GM13977 (cell line): Measurements from ENCODE around the gene DCUN1D2.

Experiments
- DNase-seq: peaks from one replicate; pipeline ENCODE4 v3.0.0; 2012; ENCODE audit warnings: low spot score
- in situ Hi-C: fragments of 300-500 bp; cut with MboI; formaldehyde crosslinking; loops from one replicate; pipeline ENCODE4 v1.12.0; 2022; ENCODE audit warnings: low sequenced_read_pairs, low pct_unique_long_range_greater_than_20kb, mixed read lengths, inconsistent platforms; ENCODE audit not compliant: unreplicated experiment
- TF ChIP-seq, protein P1 (sequence below): IDR thresholded peaks from 2 replicates; pipeline ENCODE4 v1.5.1; 2012; ENCODE audit warnings: mild to moderate bottlenecking, control low read depth; ENCODE audit not compliant: insufficient read depth; ENCODE audit errors: extremely low read depth, missing control alignments

The DCUN1D2 gene

DNA sequence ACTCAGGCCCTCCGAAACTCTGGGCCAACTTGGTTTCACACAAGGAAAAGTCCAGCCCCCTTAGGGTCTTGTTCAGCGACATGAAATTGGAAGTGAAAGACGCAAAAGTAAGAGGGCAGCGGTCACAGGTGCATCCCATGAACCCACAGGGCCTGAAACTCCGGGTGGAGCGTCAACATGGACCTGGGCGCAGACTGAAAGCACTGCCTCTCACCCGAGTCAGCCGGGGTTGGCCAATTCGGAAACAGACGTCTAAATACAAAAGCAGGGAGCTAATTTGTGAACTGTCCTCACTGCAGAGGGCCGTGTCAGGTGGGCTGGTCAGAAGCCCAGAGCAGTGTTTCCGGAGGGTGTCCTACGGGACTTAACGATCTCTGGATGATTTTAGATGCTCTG is 63.9 kb downstream of the DCUN1D2 start:
- TF ChIP-seq, protein P1, sequence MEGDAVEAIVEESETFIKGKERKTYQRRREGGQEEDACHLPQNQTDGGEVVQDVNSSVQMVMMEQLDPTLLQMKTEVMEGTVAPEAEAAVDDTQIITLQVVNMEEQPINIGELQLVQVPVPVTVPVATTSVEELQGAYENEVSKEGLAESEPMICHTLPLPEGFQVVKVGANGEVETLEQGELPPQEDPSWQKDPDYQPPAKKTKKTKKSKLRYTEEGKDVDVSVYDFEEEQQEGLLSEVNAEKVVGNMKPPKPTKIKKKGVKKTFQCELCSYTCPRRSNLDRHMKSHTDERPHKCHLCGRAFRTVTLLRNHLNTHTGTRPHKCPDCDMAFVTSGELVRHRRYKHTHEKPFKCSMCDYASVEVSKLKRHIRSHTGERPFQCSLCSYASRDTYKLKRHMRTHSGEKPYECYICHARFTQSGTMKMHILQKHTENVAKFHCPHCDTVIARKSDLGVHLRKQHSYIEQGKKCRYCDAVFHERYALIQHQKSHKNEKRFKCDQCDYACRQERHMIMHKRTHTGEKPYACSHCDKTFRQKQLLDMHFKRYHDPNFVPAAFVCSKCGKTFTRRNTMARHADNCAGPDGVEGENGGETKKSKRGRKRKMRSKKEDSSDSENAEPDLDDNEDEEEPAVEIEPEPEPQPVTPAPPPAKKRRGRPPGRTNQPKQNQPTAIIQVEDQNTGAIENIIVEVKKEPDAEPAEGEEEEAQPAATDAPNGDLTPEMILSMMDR: no peak
- DNase-seq: no peak
- in situ Hi-C loops: no loop called here

DNA sequence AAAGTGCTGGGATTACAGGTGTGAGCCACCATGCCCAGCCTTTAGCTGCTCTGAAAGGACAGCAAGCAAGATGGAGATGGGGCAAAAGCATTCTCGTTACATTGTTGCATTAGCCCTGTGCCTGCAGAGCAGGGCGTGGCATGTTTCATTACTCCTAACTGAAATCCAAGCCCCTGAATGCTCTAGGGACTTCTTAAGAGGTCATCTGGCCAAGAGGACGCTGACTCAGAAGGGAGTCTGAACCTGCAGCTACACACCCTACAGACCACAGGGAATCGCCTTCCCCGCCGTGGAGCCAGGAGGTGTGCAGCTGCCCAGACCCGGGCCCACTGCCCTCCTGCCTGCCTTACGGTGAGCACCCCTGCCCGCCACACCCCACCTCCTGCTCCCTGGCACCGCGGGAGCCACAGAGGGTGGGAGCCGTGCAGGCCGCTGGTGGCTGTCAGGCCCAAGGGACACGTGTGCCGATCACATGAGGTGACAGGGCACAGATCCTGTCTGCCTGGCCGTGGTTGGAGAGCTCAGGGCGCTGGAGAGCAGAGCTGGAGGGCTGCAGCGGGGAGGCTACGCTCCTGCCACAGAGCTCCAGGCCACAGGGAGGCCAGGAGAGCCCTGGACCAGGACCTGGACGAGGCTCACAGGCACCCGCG is 64.4 kb downstream of the DCUN1D2 start:
- DNase-seq: no peak
- TF ChIP-seq, protein P1: no peak
- in situ Hi-C loops: no loop called here

- no peak for DNase-seq
- in situ Hi-C loops: no loop called here
- TF ChIP-seq, protein P1: no peak
Measured at GRCh38 chr13:113423520-113424163, 66.9 kb downstream of the DCUN1D2 start.

- in situ Hi-C loops: no loop called here
- DNase-seq: no peak
- TF ChIP-seq, protein P1: no peak
Measured at GRCh38 chr13:113422807-113423519, 67.5 kb downstream of the DCUN1D2 start.

DNA sequence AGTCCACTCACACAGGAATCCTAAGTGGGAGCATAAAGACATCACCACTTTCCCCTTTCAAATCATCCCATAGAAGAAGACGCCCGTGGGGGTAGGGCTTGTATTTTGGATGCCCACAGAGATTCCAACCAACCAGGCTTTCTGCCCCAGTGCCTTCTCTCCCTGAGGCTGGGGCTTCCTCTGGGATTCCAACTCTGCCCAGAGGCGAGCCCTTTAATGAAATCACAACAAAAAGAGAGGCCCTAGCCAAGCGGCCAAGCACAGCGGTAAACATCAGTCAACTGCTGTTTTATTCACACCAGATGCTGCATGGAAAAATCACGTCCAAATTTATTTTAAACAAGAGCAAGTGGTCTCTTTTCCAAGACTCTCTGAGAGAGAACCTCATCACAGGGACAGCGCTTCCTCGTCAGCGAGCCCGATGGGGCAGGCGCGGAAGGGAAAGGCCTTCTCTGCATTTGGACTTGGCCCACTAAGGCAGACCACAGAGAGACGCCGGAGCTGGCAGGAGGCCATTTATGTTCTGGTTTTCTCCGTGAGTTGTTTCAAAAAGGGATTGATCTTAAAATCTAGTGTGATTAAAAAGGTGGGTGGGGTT is 68.7 kb downstream of the DCUN1D2 start:
- TF ChIP-seq, protein P1: no peak
- in situ Hi-C loops: no loop called here
- DNase-seq: no peak

DNA sequence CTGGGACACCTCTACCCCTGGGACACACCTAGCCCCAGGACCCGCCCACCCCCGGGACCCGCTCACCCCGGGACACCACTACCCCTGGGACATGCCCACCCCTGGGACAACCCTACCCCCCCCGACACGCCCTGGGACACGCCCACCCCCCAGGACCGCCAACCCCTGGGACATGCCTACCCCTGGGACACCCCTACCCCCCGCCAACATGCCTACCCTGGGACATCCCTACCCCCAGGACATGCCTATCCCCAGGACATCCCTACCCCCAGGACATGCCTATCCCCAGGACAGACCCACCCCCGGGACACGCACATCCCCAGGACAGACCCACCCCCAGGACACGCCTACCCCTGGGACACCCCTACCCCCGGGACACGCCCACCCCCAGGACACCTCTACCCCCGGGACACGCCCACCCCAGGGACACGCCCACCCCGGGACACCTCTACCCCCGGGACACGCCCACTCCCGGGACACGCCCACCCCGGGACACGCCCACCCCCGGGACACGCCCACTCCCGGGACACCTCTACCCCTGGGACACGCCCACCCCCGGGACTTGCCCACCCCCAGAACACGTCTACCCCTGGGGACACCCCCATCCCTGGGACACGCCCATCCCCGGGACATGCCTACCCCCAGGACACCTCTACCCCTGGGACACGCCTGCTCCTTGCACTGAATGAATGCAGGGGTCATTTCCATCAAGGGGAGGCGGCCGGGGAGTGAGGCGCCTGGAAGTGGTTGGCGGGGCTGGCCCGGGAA is 69.5 kb downstream of the DCUN1D2 start:
- in situ Hi-C loops: no loop called here
- TF ChIP-seq, protein P1: no peak
- DNase-seq: no peak
